CD1c-positive myeloid dendritic cell (primary cell): ENCODE measurements around the gene EHMT2.
A peak's percentile ranks its signal among the peaks of the same experiment; 100 is the strongest.

ENCODE experiments used
- DNase-seq: peaks from one replicate; pipeline ENCODE4 v3.0.0-alpha.2; 2016; ENCODE audit errors: extremely low spot score

EHMT2 gene

DNA sequence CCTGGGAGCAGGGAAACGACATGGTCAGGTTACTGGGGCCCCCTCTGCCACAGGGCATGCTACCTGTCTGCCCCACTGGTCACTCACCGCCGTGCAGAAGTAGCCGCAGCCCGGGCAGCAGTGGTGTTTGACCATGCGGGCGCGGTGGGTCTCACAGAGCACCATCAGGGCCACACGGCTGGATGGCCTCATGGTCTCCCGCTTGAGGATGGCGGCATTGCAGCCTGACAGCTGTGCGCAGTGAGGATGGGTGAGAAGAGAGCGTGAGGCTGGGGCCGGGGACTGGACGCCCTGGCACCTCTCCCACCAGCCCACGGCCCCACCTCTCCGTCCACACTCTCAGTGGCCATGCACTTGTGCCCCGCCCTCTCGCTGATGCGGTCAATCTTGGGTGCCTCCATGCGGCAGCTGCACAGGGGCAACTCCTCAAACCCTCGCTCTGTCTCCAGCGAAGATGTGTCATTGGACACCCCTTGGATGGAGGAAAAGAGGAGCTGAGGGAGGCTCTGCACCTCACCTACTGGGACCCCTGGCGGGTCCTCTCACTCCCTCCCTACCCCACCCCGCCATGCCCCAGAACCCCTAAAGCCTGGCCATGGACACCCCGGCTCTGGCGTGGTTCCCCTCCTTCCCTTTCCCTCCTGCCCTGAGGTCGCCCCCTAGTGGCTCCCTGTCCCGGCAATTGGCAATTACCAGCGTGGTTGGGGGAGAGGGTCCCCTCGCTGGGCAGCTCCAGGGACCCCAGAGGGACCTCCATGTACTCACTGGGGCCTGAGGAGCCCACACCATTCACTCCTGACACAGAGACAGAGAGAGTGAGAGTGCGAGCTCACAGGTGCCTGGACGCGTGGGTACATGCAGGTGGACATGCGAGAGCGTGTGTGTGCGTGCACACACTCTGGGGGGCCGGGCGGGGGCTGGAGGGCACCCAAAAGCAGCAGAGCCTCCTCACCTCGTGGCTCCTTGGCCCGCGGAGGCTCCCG is 8.9 kb downstream of the EHMT2 start:
- peak; percentile 51 for DNase-seq

DNA sequence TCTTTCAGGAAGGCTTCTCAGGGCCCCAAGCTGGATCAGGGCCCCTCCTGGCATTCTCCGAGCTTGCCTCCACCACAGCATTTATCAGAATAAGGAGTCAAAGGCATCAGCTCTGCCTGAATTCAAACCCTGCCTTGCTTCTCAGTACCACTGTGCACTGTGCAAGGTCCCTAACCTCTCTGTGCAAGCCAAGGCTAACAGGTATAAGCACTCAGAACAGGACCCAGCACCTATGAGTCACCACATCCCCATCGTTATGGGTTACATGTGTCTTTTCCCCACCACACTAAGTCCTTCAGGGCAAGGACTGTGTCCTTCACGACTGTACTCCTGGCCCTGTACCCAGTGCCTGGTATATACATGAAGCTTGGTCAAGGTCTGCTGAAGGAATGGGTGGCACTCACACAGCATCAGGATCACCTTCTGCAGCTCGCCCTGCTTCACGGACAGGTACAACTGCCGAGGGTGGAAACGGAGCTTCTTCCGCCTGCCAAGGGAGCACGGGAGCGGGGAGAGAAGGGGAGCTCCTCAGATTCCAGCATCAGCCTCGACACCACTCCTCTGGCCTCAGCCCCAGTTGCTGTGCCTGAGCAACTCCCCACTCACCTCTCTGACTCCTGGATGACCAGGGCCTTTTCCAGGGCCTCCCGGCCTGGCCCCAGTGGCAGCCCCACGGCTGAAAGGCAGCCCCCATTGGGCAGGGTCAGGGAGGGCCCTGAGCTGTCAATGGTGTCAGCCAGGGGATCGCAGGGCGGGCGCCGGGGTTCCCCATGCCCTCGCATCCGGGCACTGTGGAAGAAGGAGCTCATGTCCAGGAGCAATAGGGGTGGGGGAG is 10.1 kb downstream of the EHMT2 start:
- DNase-seq = no peak

DNA sequence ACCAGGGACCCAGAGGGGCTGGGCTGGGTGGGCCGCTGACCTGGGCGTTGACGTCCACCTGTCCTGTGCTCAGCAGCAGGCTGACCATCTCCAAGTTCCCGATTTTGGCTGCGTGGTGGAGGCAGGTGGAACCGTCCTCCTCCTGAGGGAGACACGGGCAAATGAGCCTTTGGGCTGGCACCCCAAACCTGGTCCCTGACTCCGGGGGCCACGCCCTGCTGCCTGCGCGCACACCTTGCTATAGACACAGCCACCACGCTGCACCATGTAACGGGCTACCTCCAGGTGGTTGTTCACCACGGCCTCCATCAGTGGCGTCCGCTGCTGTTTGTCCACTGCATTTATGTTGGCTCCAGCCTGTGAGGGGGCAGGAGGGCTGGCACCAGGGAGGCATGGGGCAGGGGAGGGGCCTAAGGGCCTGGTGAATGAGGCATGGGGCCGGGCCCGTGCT is 10.9 kb downstream of the EHMT2 start:
- DNase-seq = no peak

DNA sequence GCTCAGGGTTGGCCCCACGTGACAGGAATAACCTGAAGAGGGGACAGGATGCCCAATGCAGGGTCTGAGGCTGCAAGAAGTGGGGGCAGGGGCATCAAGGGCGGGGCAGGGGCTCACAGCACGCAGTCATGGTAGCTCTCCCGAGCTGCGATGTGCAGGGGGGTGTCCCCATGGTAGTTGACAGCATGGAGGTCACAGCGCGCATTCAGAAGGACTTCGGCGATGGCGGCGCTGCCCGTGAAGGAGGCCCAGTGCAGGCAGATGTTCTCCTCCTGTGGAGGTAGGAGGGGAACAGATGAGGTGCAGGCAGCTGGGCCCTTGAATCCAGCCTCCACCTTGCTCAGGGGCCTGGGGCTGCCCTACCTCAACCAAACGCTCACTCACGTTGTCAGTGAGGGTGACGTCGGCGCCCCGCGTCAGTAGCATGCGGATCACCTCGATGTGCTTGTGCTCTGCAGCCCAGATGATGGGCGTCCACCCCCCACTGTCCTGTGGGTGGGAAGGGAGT is 12.9 kb downstream of the EHMT2 start:
- DNase-seq = no peak

DNA sequence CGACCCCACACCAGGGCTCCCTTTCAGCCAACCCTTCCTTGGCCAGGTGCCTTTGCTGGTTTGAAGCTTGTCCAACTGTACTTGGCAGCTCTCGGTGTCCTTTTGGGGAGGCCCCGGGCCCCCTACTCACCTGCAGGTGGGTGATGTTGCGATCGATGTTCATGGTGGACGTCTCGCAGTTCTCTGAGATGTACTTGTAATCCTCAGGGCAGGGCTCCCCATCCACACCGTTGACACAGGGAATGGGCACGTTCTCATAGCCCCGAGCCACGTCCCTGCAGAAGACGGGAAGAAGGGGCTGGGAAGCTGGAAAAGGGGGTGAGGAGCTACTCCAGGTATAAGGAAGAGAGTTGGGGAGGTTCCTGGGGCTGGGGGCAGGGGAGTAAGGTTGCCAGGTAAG is 13.8 kb downstream of the EHMT2 start:
- no peak for DNase-seq

DNA sequence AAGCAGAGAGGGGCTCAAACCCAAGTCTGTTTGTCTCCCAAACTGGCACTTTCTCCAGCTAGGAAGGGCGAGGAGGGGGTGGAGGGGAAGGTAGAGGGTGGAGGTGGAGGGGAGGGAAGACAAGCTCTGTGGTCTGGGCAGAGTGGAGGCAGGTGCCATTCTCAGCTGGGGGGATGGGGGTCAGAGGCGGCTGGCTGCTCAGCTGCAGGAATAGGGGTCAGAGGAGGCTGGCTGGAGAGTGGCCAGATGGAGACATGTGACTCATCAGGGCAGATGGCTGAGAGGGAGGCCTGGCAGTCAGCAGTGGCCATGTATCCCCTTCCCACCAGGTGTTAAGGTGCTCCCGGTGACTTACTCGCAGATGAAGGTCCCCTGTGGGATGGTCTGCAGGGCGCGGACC is 15.2 kb downstream of the EHMT2 start:
- no peak for DNase-seq

DNA sequence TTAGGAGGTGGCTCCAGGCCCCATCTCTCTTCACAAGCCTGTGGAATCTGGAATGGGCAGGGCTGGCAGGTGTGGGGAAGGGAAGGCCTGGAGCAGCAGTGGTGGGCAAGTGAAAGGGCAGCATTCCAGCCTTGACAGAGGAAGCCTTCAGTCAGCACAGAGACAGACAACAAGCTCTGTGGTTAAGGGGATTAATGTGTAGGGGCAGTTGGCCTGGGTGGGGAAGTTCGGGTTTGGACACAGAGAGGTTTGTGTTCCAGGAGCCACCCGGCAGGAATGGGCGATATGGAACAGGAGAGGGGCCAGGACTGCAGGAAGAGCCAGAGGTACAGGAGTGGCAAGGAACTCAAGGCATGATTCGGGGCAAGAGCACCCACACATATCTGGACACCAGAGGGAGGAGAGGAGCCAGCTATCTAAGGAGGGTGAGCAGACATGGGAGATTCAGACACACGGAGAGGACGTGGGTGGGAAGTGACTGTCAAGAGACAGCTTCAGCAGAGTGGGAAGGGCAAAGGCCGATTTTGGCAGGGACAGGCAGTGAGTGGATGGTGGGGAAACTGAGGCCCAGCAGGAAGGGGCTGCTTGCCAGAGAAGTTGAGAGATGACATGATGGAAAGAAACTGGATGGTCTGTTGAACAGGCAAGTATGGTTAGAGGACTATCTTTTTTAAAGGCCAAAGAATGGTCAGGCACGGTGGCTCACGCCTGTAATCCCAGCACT is 16.2 kb downstream of the EHMT2 start:
- DNase-seq = no peak

DNA sequence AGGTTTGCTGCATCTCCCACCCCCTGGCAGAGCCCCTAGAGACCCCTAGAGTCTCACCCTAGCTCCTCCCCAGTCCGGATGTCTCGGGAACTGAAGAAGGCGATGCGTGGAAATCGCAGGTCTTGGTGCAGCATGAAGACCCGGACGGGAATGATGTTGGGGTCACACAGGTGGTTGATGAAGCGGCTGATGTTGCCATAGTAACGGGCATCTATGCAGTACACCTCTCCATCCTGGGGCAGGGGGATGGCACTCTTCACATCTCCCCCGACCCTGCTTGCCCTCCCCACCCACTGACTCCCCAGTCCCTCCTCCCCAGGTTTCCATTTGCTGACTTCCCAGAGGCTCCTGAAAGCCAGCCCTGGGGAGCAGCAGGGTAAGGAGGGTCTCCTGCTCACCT is 16.9 kb downstream of the EHMT2 start:
- DNase-seq = no peak

DNA sequence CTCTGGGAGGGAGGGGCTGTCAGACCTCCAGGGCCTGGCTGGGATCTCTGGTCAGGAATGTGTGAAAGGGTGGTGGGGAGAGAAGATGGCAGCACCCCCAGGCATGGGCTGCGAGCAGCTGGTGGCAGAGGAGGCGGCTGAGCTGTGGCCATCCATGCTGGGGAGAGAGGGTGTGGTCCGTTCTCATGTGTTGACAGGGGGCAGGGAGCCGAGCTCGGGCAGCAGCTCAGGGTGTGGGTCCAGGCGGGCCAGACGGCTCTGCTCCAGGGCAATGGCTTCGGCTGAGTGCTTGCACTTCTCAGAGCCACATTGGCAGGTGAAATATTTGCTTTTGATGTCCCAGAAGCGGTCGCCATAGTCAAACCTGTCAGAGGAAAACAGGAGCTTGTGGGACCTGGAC is 17.6 kb downstream of the EHMT2 start:
- DNase-seq = no peak

DNA sequence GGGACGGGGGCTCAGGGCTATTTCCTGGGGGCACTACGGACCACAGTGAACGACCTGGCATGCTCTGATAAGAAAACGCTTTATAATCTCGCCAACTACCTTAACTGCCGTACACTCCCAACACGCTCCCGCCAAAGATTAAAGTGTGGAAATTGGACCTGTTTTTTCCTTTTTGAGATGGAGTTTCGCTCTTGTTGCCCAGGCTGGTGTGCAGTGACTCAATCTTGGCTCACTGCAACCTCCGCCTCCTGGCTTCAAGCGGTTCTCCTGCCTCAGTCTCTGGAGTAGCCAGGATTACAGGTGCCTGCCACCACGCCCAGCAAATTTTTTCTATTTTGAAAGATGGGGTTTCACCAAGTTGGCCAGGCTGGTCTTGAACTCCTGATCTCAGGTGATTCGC is 18.4 kb downstream of the EHMT2 start:
- no peak for DNase-seq

DNA sequence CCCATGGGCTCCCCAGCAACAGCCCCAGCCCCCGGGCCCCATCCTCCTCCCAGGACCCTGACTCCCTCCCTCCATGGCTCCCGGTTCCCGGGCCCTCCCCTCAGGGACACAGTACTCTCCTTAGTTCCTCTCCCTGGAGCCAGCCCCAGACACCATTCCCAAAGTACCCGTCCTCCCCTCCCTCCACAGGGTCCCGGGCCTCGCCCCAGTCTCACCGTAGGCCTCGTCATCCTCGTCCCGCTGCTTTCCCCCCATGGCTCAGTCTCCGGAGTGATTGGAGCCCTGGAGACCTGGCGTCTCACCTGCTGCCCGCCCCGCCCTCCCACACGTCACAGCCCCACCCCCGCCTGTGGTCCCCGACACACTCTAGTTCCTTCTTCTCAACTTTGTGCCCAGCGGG is 18.8 kb downstream of the EHMT2 start, which contains the start of gene SLC44A4:
Gene SLC44A4, minus strand, starts transcription at position 272 of the 400 bp plus-strand sequence. Its CDS starts 17 bp downstream, at position 255.
- DNase-seq = no peak

DNA sequence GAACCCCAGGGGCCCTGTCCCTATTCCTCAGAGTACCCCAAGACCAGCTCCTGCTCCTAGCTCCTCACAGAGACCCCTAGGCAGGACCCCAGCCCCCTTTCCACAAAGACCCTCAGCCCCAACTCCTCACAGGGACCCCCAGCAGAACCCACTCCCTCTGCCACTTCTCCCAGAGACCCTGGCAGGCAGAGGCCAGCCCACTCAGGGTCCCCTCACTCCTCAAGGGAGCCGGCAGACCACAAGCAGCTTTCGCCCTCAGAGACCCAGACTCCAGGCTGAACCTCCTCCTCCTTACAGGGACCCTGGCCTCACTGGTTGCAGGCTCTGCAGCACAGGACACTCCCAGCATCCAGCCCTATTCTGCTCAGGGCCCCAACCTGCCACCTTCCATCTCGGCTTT is 19.3 kb downstream of the EHMT2 start:
- DNase-seq = no peak

DNA sequence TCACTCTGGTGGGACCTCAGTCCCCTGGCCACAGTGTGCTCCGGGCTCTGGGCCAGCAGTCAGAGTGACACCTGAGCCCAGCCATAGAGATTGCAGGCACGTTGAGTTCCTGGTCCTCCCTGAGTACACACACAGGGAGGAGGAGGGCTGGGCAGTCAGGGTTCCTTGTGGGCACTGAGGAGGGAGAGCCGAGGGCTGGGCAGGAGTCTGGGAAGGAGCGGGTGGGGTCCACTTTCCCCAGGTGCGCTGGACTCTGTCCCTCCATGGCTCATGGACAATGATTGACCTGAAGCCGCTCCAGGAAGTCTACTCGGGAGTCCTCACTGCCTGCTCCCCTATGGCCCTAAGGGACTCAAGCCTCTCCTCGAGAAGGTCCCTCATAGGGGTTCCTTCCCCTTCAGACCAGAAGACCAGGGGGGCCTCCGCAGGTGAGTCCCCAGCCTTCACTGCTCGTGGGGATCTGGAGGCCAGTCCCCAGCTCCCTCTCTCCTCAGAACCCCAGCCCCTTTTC is 19.8 kb downstream of the EHMT2 start:
- no peak for DNase-seq

DNA sequence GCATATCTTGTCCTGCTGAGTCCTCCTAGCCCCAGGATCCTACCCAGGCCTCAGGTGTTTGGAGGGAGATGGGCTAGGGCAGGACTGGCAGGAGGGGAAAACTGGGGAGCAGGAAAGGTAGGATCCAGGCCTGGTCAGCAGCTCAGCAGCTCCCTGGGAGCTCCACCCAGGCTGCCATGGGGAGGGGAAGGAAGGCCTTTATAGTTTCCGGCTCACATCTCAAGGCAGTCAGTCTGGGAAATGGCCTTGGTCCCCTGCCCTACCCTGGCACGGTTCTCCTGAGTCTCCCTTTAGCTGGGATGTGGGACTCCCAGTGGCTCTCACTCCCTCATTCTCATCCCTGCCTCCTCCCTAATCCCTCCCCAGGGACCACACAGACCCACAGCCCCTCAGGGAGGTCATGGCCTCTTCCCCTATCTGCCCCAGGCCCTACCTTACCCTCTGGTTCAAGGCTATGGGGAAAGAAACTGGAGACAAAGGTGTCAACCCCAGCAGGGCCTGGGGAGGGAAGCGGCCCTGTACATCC is 20.3 kb downstream of the EHMT2 start:
- no peak for DNase-seq

DNA sequence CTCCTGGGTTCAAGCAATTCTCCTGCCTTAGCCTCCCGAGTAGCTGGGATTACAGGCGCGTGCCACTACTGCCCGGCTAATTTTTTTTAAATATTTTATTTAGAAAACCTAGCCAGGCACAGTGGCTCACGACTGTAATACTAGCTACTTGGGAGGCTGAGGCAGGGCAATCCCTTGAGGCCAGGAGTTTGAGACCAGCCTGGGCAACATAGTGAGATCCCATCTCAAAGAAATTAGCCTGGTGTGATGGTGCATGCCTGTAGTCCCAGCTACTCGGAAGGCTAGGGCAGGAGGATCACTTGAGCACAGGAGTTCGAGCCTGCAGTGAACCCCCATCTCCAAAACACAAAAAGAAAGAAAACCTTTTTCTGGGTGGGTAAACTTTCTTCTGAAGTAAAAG is 21.1 kb downstream of the EHMT2 start:
- no peak for DNase-seq

DNA sequence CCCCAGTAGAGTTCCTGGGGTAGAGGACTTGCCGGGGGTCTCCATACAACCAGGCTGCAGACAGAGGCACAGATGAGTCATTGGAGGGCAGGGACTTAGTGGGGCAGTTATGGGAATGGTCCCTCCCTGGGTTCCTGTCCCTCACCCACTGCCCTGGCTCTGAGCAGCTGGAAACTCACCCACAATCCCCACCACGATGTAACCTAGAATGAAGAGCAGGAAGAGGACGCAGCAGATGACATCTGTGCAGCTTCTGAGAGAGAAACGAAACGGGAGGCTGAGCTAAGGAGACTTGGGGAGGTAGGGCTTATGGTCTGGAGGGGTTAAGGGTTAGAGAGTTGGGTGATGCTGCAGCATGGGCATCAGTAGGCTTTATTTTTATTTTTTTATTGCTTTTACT is 21.6 kb downstream of the EHMT2 start:
- DNase-seq = no peak

DNA sequence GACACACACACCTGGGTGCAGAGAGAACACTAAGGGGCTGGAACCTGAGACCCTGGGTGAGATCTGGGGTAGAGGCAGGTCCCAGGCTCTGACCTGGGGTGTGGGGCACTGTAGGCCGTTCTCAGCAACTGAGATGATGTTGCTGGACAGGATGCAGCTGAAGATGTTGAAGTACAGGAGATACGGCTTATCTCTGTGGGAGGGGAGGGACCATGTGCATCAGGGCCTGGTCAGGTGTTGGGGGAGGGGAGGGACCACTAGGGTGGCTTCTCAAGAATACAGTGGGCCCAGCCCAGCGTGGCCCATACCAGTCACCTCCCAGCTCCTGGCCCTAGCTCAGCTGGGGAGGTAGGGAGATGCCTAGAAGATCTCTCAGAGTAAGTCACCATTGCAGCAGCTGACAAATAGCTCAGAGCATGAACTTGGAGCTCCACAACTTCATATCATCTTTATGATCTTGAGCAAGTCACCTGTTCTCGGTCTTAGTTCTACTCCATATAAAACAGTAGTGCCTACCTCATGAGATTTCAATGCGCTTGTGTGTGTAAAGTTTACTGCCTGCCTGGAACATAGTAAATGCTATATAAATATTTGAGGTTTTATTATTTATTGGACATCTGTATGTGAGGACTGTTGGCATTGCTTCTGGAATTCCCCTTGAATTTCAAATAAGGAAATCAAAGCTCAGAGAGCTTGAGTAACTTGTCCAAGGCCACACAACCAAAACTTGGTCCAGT is 22.5 kb downstream of the EHMT2 start:
- no peak for DNase-seq

DNA sequence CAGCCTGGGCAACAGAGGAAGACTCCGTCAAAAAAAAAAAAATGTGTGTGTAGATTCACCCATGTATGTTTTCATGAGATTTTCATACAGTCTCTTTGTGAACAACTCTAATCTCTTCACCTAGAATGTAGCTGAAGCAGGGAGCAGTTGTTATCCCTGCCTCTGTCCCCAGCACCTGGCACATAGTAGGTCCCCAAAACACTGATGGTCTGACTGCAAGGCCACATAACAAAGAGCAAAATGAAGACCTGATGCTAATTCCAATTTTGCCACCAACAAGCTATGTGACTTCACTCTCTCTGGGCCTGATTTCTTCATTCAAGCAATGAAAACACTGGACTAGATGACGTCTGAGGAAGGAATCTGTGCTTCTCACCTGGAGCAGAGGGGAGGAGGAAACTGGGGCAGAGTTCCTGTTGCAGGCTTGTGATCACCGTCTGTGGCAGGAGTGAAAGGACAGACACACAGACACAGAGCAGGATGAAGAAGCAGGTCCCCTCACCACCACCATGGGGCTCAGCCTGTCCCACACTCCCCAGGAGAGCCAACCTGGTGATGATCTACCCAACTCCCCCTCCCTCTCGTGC is 23.3 kb downstream of the EHMT2 start:
- DNase-seq = no peak

DNA sequence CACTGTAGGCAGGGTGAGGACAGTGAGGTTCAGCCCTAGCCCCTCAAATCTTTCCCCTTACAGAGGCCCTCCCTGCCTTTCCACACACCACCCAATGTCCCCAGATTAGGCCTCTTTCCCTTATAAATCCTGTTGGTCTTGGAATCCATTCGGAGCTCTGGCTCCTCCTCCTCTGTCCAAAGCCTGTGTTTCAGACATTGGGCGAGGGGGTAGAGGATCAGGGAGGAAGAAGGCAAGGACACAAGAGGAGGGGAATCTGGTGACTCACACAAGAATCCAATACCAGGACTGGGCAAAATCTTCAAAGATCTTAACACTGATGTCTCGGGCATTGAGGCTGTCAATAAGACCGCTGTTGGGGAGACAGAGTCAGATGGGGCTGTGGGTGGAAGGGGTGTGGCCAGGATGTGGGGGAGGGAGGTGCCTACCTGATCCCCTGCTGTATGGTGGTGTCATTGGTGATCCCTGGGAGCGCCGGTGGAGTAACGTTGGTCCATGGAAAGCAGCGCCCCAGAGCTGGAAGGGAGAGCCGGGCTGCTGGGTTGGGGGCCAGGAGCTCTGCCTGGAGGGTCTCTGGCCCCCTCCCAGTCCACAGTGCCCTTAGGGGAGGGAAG is 26.3 kb downstream of the EHMT2 start:
- no peak for DNase-seq
